CD4-positive, alpha-beta T cell treated with Interleukin-1 beta for 1 hour (primary cell): ENCODE results near the gene NUDT17.
"Not testable (repeated sequence)": the region's sequence is repeated elsewhere in the genome, so short reads cannot be mapped to it uniquely, and the experiment has no call there.

Experiments used
- DNase-seq, 2 donors: peaks; one replicate each; pipeline ENCODE4 v3.0.0-alpha.2; 2020 to 2022

The NUDT17 gene, protein sequence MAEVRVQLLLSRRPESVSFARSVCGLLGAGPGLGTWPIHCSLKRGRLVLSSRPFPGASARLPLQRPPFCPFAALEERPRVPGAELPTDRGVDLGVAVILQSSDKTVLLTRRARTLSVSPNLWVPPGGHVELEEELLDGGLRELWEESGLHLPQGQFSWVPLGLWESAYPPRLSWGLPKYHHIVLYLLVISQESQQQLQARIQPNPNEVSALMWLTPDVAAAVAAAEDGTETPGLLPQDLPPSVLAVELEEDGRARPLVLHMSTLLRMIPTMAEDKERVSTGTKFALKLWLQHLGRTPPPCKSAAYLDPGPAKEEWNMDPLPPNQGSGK

DNA sequence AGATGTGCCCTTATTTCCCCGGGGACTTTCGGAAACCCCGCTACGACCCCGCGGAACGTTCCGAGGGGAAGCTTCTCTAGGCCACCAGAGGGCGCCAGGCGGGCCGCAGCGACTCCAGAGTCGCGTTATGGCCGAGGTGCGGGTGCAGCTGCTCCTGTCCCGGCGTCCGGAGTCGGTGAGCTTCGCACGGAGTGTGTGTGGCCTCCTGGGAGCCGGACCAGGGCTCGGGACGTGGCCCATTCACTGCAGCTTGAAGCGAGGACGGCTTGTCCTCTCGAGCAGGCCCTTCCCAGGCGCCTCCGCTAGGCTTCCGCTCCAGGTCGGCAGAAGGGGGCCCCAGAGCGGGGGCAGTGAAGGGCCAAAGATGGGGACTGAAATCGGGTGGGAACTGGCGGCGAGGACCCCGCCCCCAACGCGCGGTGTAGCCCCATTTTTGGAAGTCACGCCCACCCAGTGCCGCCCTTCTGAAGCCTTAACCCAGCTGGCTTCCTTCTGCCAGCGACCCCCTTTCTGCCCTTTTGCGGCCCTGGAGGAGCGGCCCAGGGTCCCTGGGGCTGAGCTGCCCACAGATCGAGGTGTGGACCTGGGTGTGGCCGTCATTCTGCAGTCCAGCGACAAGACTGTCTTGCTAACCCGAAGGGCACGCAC is at the start of gene NUDT17:
TSS of gene NUDT17 (plus strand) at position 117 of the 648 bp plus-strand sequence. CDS start at position 128, 11 bp downstream.
- DNase-seq, result peak; percentile 75 to 76

DNA sequence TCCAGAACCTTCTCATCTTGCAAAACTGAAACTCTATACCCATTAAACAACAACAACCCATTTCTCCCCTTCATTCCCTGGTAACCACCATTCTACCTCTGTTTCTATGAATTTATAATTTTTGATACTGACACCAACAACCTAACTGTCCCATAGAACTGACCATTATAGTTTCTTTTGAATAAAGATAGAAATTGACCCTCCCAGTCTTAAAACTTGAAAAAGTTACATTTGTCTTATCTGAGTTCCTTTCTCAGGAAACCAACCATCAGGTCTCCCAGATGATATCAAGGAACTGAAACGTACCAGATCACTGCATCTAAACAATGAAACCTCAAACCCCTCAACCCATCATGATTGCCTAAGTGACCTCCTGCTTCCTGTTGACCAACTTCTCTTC is 48.7 kb upstream of the NUDT17 start:
- DNase-seq, result no peak

DNA sequence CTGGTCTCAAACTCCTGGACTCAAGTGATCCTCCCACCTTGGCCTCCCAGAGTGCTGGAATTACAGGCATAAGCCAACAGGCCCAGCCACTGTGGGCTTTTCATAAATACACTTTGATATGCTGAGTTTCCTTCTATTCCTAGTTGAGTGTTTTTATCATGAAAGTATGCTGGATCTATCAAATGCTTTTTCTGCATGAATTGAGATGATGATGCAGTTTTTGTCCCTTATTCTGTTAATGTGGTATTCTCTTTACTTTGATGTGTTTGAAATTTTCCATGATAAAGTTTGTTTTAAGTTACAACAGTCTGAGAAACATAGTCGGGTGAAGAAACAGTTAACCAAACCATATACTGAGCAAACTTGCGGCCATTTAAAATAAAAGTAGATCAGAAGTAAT is 45.6 kb upstream of the NUDT17 start:
- no peak for DNase-seq

DNA sequence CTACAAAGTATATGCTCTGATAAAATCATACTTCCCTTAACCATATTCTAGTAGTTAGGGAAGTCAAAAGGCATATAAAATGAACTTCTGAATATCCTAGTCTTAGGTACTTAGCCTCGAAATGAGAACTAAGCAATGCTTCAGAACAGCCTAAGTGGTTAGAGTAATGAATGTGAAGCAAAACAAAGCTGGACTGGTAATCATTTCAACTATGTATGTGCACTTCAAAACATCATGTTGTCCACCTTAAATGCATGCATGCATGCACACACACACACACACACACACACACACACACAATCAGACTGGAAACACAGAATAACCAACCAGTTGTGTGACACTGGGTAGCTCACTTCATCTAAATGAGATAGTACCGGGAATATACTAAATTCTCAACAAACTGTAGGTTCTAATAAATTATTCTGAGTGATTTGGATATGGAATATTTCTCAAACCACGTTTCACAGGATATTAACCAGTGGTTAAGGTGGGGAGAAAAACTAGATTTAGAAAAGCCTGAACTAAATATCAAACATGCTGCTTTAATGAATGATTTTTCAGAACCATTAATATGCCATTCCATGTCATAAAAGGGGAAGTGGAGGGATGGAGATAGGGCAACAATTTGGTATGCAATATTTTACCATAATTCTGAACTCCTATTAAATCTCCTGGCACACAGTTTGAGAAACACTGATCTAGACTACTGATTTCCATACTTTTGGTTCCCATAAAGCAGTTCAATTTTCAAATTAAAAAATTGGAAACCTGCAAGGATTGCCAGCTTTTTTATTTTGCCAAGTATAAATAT is 41.0 kb upstream of the NUDT17 start:
- DNase-seq, result no peak

DNA sequence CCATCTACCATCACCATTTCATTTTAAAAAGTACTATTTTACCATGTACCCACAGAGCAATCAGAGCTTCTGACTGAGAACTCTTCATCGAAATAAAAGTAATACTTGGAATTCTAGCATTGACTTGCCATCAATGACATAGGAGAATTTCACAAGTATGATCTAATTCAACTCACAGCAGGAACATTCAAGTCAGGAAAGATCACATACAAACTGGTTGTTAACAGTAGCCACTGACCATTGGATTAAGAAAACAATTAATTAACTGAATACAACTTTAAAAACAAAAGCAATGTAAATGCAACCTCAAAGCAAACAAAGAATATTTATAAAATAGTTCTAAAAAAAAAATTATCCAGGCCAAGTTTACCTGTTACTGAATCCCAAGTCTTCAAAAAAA is 40.4 kb upstream of the NUDT17 start:
- DNase-seq, result no peak

DNA sequence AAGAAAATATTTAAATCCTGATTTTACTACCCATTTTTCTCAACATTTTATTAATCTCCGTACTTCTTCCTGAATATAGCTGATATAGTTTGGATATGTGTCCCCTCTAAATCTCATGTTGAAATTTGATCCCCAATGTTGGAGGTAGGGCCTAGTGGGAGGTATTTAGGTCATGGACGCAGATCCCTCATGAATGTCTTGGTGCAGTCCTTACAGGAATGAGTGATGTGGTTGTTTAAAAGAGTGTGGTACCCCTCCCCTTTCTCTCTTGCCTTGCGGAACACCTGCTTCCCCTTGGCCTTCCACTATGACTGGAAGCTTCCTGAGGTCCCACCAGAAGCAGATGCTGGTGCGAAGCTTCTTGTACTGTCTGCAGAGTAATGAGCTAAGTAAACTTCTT is 39.0 kb upstream of the NUDT17 start:
- no peak for DNase-seq

DNA sequence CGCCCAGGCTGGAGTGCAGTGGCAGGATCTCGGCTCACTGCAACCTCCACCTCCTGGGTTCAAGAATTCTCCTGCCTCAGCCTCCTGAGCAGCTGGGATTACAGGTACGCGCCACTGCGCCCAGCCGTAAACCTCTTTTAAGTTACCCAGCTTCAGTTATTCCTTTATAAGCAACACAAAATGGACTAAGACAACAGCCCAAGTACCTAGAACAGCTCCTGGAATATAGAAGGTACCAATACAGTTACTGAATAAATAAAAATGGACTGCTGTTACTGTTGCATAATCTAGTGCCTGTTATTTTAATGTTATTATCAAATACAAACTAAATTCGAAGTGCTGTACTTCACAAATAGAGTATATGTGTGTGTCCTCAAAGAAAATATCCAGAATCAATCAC is 38.6 kb upstream of the NUDT17 start:
- no peak for DNase-seq

DNA sequence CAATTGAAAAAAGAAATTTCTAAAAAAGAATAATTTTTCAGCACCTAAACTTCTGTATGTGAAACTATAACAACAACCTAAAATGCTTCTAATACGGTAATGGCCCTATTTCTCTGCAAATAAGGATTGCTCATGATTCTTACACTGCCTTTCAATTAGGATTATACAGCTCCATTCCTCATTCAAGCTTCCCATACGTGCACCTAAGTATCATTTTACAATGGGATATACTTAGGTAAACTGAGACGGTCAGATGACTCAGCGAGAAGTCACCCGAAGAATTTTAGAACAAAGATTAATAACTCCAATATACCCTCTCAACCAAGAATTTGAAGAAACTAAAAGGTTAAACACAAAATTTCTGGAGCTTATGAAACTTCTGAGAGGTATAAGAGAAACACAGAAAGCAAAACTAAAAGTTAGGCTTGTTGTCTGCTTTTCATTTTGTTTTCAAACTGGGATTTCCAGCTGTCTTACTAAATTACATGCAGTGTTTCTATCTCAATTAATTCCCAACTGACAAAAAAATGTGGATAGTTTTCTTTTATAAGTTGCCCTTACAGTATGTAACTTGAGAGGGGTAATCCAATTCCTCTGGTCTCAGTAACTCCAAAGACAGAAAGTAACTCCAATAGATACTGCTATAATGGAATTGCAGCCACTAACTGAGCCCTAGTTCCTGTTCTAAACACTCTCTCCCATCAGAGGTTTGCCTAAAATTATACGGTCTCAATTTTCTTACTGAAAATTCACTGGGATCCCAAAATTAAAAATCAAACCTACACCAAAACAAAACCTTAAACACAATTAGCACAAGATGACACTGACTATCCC is 32.2 kb upstream of the NUDT17 start:
- not testable (repeated sequence) for DNase-seq

DNA sequence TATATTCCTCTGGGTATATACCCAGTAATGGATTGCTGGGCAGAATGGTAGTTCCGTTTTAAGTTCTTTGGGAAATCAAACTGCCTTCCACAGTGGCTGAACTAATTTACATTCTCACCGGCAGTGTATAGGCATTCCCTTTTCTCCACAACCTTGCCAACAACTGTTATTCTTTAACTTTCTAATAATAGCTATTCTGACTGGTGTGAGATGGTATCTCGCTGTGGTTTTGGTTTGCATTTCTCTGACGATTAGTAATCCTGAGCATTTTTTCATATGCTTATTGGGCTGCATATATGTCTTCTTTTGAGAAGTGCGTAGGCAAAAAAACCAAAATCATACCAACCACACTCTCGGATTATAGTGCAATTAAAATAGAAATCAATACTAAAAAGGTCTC is 27.3 kb upstream of the NUDT17 start:
- not testable (repeated sequence) for DNase-seq

DNA sequence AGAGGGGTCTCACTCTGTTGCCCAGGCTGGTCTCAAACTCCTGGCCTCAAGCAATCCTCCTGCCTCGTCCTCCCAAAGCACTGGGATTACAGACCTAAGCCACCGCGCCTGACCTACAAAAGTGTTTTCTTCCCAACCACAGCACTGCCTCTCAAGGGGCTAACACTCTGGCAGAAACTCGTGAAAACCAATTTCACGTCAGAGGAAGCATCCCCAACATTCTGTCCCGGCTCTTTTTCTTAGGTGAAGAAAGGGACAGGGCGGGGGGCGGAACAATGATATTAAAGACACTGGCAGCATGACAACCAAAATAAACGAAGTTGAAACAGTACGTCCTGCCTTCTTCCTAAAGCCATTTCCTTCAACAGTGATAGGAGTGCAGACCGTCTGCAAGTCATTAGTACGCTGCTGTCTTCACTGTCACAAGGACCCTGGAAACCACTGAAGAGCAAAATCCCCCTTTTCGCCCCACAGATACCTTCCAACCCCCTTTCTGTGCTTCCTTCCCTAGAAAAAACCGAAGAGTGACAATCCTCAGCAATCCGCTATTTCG is 22.6 kb upstream of the NUDT17 start:
- not testable (repeated sequence) for DNase-seq

DNA sequence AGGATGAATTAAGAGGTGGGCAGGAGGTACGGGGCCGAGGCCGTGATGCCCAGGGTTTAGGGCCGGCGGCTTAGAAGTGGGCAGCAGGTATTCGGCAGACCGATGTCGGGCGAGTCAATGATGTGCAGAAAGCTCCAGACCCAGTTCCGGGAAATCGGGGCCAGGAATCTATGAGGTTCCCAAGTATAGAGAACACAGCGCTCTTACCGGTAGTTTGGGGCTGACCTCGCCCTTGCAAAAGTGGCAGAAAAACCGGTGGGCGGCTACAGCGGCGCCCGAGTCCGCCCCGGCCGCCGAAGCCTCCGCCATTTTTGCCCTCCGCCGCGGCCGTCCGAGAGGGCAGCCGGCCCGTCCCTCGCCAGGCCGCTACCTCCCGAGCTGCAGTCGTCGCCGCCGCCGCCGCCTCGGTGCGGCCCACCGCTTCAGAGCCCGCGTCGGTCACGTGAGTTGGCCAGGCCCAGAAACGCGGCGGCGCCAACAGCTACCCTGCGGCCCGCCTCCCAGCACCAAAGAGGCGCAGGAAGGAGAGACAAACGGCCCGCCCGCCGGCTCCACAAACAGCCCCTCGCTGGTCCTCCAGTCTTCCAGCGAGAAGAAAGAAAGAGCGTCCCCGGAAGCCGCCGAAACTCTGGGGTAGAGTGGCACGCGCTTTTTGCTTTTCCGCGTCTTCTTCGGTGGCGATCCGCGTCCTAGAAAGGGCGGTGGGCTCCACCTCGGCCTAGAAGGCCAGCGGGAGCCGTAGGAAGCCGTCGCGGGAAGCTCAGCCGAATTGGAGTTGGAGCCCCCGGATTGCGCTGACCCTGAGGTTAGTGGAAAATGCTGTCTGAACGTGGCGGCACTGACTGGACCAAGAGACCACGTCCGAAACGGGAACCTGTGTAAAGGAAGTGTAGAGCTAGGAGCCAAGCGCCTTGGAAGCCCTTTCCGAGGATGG is 21.6 kb upstream of the NUDT17 start, which contains the start of the genes POLR3C and RNF115:
TSS of gene POLR3C (plus strand) at position 636 of the 934 bp plus-strand sequence. CDS start 1,577 bp downstream, outside the sequence.
TSS of gene RNF115 (minus strand) at position 531 of the 934 bp plus-strand sequence. CDS start at position 309, 222 bp downstream.
- peak; percentile 89 for DNase-seq

DNA sequence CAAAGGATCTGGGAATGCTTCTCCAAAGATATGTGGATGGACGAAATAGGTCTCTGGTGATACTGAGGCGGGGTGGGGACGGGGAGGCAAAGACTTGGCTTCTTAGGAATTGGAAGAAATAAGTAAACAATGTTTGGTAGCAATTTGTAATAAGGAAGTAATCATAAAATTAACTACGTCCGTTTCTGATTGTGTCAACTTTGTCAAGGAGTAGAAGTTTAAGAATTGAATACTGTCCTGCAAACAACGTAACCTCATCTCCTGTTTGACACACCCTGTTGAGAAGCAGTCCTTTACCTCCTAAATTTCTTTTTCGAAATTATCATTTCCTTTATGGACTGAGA is 21.0 kb upstream of the NUDT17 start:
- DNase-seq, result no peak

DNA sequence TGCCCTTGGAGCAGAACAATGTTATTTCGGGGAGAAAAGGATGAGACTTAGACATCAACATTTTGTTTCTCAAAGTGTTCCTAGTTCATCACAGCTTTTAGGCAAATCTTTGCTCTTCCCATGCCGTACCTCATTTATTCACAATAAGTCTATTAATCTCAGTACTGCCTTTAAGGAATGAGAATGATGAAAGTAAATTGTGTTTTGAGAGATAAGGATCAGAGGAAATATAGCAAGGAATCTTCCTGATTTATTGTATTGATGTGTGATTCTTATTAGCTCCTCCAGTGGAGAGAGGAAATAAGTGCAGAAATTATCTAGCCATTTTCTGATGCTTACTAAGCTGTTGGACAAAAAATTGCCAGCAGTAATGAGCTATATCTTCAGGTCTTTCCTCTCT is 19.4 kb upstream of the NUDT17 start:
- DNase-seq, result no peak

DNA sequence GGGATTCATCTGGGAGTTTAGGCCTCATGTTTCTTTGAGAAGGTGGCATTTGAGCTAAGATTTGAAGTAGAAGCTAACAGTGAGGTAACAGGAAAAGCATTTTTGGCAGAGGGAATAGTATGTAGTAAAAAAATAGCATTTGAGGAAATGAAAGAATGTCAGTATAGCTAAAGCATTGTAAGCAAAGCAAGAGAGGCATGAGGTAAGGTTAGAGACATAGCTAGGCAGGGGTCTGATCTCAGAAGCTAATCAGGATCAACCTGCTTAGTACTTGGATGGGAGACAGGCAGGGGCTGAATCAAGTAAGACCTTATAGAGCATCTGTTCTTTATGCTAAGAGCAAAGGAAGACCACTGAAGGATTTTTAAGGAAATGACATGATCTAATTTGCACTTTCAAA is 17.5 kb upstream of the NUDT17 start:
- no peak for DNase-seq

DNA sequence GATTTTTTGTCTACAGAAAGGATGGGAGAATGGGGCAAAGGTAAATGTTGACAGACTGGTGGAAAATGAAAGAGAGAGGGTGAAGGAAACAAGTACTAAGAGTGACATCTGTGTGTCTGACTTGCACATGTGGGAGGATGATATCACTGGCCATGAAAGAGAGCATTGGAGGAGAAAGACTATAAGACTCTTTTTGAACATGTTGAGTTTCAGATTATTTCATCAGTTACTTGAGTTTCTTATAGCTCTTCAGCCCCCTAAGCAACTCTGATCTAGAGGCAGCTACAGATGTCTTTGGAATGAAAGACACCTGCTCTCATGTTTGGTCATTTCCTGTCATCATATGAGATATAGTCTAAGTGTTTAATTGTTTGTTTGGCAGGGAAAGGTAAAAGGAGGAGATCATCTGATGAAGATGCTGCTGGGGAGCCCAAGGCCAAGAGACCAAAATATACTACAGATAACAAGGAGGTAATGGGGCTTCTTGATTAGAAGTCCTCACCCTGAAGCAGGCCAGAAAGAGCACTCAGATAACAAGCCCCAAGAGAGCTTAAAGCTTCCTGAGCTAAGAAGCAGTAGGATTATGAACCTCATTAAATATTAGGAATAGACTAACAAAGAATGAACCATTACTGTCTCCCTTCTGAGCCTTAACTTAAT is 16.9 kb upstream of the NUDT17 start:
- no peak for DNase-seq

DNA sequence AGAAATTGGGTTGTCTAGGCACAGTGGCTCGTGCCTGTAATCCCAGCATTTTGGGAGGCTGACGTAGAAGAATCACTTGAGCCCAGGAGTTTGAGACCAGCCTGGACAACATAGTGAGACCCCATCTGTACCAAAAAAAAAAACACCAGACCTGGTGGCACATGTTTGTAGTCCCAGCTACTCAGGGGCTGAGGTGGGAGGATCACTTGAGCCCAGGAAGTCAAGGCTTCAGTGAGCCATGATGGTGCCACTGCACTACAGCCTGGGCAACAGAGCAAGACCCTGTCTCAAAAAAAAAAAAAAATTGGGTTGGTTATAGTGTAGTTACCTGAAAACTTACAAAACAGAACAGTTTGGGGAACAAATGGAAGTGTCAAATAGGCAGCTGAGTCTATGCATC is 14.6 kb upstream of the NUDT17 start:
- DNase-seq, result not testable (repeated sequence)

DNA sequence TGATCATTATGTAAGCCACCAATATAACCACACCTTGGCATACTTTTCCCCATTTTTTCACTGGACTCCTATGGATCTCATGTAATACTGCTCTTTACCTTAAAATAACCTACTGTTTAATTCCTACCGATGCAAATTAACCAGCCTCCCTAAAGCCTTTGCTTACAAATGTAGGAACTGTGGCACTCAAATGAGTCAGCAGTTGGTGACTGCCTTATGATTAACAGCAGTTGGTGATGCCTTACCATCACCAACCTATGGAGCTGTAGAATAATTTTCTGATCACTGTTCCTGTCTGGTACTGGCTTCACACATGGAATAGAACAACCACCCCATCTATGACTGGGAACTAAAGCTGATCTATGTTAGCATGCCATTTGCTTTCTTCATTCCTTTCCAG is 7.8 kb upstream of the NUDT17 start:
- no peak for DNase-seq

DNA sequence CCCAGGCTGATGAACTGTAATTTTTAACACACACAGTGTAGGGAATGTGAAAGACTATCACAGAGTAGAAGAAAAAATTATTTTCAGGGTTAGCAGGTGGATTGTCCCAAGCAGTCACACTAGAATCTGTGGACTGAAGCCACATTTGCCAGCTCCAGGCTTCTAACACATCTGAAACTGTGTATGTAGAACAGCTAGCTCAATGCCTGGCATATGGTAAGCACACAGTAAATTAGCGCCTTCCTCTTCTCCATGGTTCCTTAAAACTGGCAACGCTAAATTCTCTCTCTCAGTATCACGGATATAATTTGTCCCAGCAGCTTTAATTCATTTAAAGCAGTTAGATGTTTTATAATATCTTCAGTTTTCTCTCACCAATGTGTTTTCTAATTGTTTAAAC is 2.4 kb upstream of the NUDT17 start:
- DNase-seq, result no peak

DNA sequence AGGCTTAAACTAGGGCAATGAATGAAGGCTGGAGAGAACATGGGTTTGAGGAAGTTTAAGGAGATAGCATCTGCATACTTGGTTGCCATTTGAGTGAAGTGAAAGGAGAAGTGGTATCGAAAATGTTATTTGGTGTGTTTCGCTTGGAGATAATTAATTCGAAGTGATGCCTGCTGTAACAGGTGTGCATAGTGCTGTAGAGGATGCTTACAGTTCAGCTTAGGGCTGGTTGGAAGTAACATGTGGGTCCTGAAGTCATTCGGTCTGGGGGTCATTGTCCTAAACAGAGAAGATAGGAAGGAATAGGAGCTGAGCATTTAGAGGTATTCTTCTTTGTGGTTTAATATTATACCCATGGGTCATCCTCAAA is 301 bp upstream of the NUDT17 start:
- no peak for DNase-seq

DNA sequence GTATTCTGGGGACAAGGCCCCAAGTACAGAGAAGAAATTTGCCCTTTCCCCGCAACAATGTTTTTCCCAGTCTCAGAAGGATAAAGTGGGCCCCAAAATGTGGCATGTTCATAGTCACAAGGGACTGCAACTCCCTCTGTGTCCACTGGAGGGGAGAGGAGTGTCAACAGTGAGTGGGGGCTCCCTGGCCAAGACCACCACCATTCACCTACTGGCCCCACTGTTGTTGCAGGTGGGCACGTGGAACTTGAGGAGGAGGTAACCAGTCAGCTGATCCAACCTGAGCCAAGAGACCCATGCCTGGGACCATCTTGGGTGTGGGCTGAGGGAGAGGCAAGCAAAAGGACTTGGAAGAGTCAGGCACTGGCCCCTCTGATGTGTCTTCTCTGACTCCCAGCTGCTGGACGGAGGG is 777 bp downstream of the NUDT17 start:
- peak; percentile 28 to 41 for DNase-seq

DNA sequence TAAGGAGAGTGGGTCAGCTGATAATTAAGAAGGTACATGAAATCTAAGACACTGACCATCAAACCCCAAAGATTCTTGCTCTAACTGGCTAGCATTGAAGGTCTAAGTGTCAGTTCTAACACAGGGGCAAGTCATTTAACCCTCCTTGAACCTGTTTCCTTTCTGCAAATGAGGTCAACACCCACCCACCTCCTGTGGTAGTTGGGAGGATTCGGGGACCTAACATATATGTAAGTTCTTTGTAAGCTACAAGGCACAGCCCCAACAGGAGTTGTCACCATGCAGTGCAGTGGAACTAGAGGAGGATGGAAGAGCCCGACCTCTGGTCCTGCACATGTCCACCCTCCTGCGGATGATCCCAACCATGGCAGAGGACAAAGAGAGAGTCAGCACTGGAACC is 2.4 kb downstream of the NUDT17 start:
- DNase-seq, result no peak
